A549 (cell line): ENCODE measurements around the gene RHOT2.

ENCODE experiments used
- CEBPB ChIP-seq, 2 experiments: fragments of >200 bp in 1 of 2; sonication (Bioruptor Twin) in 1 of 2; formaldehyde crosslinking in 1 of 2; IDR thresholded peaks; 2 replicates each; pipeline ENCODE4 v1.6.1; 2012 to 2016
- EHF ChIP-seq: fragments of 250-450 bp; sonication (Bioruptor Pico); IDR thresholded peaks from 2 replicates; pipeline ENCODE4 v1.5.0; 2020; ENCODE audit warnings: mild to moderate bottlenecking
- EP300 ChIP-seq, 2 experiments: fragments of >200 bp; sonication (Bioruptor Twin); formaldehyde crosslinking; IDR thresholded peaks; 2 replicates in 1 of 2; 3 replicates in 1 of 2; pipeline ENCODE4 v1.6.1; 2016 to 2017
- JUN ChIP-seq, 2 experiments: fragments of >200 bp; sonication (Bioruptor Twin); formaldehyde crosslinking; IDR thresholded peaks; 2 replicates in 1 of 2; 3 replicates in 1 of 2; pipeline ENCODE4 v1.6.1; 2016 to 2017
- KDM1A ChIP-seq: fragments of 200-600 bp; sonication (generic); IDR thresholded peaks from 2 replicates; pipeline ENCODE4 v1.6.1; 2016; ENCODE audit warnings: low read depth, mild to moderate bottlenecking
- MAZ ChIP-seq: fragments of 150-350 bp; IDR thresholded peaks from 2 replicates; pipeline ENCODE4 v1.6.1; 2014; ENCODE audit warnings: antibody characterized with exemption, low read depth, low read length, borderline replicate concordance
- NFE2L2 ChIP-seq: fragments of 150-350 bp; conservative IDR thresholded peaks from 2 replicates; pipeline ENCODE4 v1.6.1; 2014; ENCODE audit warnings: low read length
- NR3C1 ChIP-seq: fragments of >200 bp; sonication (Bioruptor Twin); formaldehyde crosslinking; IDR thresholded peaks from 3 replicates; pipeline ENCODE4 v1.6.1; 2017
- POLR2A ChIP-seq: IDR thresholded peaks from 2 replicates; pipeline ENCODE4 v1.6.1; 2012; ENCODE audit warnings: mild to moderate bottlenecking, low read length
- RAD21 ChIP-seq, 2 experiments: fragments of >200 bp in 1 of 2; sonication (Bioruptor Twin) in 1 of 2; formaldehyde crosslinking in 1 of 2; IDR thresholded peaks in 1 of 2; conservative IDR thresholded peaks in 1 of 2; 2 replicates in 1 of 2; 3 replicates in 1 of 2; pipeline ENCODE4 v1.6.1; 2012 to 2018; ENCODE audit warnings: inconsistent platforms in 1 of 2
- TP53 ChIP-seq: fragments of 250-450 bp; sonication (Bioruptor Pico); IDR thresholded peaks from 2 replicates; pipeline ENCODE4 v1.5.0; 2021; ENCODE audit warnings: mild to moderate bottlenecking, moderate library complexity
- TF ChIP-seq, protein P1 (sequence below): fragments of >200 bp; sonication (Bioruptor Twin); formaldehyde crosslinking; IDR thresholded peaks from 3 replicates; pipeline ENCODE4 v1.5.1; 2016

DNA sequence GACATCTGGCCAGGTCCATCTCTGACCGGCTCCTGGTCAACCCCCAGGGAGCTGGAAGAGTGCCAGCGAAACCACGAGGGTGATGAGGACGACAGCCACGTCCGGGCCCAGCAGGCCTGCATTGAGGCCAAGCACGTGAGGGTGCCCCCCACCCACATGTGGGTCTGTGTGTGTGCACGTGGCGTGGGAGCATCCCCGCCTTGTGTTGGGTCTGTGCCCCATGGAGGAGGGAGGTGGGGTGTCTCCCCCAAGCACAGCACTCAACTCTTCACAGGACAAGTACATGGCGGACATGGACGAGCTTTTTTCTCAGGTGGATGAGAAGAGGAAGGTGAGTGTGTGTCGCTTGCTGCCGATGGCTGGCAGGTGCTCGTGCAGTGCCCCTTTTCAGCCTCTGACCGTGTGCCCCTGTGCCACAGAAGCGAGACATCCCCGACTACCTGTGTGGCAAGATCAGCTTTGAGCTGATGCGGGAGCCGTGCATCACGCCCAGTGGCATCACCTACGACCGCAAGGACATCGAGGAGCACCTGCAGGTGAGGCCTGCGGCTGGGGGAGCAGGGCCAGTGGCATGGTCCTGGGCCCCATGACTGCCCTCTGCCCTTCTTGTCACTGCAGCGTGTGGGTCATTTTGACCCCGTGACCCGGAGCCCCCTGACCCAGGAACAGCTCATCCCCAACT lies 14.0 kb downstream of the RHOT2 start:
- TF ChIP-seq EP300 (IDR thresholded peaks at IDR 0.05) (no peak), EHF (CRISPR knock-in tag) (no peak), KDM1A (no peak), JUN (IDR thresholded peaks at IDR 0.05) (no peak), TP53 (CRISPR knock-in tag) (no peak), MAZ (no peak), POLR2A (peak; percentile 41), RAD21 (conservative IDR thresholded peaks at IDR 0.05 in 1 of 2, IDR thresholded peaks at IDR 0.05 in 1 of 2) (no peak), NR3C1 (no peak), NFE2L2 (no peak), CEBPB (IDR thresholded peaks at IDR 0.05) (no peak)
- TF ChIP-seq, protein P1, sequence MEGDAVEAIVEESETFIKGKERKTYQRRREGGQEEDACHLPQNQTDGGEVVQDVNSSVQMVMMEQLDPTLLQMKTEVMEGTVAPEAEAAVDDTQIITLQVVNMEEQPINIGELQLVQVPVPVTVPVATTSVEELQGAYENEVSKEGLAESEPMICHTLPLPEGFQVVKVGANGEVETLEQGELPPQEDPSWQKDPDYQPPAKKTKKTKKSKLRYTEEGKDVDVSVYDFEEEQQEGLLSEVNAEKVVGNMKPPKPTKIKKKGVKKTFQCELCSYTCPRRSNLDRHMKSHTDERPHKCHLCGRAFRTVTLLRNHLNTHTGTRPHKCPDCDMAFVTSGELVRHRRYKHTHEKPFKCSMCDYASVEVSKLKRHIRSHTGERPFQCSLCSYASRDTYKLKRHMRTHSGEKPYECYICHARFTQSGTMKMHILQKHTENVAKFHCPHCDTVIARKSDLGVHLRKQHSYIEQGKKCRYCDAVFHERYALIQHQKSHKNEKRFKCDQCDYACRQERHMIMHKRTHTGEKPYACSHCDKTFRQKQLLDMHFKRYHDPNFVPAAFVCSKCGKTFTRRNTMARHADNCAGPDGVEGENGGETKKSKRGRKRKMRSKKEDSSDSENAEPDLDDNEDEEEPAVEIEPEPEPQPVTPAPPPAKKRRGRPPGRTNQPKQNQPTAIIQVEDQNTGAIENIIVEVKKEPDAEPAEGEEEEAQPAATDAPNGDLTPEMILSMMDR: no peak
